Suppressor macrophage treated with lipopolysaccharide for 4 hours (primary cell): Measurements from ENCODE around the gene KIR2DL1.
"Not testable (repeated sequence)": the region's sequence is repeated elsewhere in the genome, so short reads cannot be mapped to it uniquely, and the experiment has no call there.

Experiments
- DNase-seq: peaks from one replicate; pipeline ENCODE4 v3.0.0-alpha.2; 2020

The KIR2DL1 gene

GRCh38 chr19:54824416-54824815, 54.8 kb downstream of the KIR2DL1 start:
- DNase-seq = not testable (repeated sequence)

- peak; percentile 11 for DNase-seq
Observed at GRCh38 chr19:54825326-54825725, 55.7 kb downstream of the KIR2DL1 start.

GRCh38 chr19:54828064-54828463, 58.5 kb downstream of the KIR2DL1 start:
- DNase-seq = peak; percentile 55

GRCh38 chr19:54832496-54832895, 62.9 kb downstream of the KIR2DL1 start, which contains the start of gene KIR2DS4:
Gene KIR2DS4 (plus strand): TSS chr19:54832676.
- not testable (repeated sequence) for DNase-seq
